Activated naive CD4-positive, alpha-beta T cell (primary cell): Measurements from ENCODE around the gene TJP2.

Source experiments
- DNase-seq, 4 experiments: peaks; one replicate each; lab custom pipeline; 2025; lab: John Stamatoyannopoulos, UW

Gene TJP2

GRCh38 chr9:69173891-69174615 is at the start of gene TJP2:
Gene TJP2 (plus strand): TSS chr9:69174277. CDS start chr9:69174373, 96 bp downstream.
- DNase-seq: no peak

DNA sequence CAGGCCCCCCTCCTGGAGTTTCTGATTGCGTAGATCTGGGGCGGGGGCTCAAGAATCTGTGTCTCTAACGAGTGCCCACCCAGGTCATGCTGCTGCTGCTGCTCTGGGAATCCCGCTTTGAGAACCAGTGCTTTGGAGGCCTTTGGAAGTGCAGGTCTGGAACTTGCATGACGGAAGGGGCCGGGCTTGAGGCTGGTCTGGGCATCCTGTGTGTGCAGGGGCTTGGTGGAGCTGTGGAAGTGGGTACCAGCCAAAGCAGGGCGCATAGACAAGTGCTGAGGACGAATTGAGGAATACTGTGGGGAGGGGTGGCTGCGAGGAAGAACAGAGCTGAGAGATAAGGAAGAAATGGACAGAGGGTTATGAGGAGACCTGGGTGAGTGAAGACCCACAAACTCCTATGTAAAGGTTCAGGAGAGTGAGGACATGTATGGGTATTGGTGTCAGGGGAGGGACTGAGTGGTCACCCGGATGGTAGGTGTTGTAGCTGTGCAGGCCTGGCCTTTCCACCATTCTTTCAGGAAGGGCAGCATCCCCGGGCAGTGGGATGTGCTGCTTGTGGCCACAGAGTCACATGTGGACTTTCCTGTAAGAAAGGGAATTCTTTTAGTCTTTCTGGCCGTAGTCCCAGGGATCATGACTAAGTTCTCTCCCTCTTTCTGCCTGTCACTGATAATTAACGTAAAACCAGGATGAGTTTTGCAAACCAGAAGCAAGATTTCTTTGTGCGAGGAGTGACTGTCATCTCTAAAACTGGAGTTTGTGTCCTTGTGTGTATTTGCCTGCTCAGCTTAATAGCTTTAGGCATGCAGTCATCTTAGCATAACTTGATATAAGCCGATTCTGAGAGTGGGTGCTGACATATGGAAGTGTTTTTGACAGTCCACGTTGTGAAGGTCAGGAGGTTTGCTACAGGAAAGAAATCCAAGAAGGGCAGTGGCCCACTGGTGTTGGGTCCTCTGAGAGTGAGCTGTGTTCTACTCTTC is 43.3 kb upstream of the TJP2 start:
- DNase-seq: no peak

- DNase-seq: no peak
Measured at GRCh38 chr9:69131682-69132081, 42.4 kb upstream of the TJP2 start.

GRCh38 chr9:69132361-69132760 is 41.7 kb upstream of the TJP2 start:
- no peak for DNase-seq

DNA sequence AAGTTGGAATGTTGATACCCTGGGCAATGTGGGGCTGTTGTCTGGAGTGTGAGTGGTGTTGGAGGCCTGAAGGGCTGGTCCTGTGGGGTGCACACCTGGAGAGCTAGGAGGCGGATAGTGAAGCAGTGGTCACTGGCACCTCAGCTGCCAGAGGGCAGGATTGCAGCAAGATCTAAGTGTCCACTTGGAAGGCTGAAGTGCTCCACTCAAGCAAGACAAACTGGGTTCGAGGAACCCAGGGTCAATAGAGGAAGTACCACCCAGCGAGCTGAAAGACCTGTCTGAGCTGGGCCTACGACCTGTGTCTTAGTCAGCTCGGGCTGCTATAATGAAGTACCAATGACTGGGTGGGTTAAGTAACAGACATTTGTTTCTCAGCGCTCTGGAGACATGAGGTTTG is 39.7 kb upstream of the TJP2 start:
- DNase-seq: no peak

GRCh38 chr9:69136185-69136584 is 37.9 kb upstream of the TJP2 start:
- no peak for DNase-seq

DNA sequence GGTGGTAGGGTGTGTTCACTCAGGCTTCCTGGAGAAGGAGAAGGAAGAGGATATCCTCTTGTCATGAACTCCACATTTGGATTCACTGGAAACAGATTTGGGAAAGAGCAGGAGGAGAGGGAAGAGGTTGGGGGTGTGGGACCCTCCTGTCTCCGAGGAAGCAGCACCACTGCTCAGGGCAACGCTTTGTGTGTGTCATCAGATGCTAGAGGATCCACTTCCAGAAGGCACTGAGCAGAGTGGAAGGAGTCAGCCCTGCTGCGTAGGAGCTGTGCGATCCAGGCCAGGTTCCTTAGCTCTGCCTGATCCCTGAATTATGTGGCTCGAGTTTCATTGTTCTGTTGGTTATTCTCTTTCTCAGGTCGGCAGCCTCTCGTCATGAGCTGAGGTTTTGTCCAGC is 37.3 kb upstream of the TJP2 start:
- DNase-seq: no peak

DNA sequence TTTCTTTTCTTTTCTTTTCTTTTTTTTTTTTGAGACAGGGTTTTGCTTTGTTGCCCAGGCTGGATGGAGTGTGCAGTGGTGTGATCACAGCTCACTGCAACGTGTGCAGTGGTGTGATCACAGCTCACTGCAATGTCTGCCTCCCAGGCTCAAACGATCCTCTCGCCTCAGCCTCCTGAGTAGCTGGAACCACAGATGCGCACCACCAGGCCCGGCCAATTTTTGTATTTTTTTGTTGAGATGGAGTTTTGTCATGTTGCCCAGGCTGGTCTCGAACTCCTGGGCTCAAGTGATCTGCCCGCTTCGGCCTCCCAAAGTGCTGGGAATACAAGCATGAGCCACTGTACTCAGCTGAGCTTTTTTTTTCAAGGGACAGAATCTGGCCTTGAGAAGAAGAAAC is 36.8 kb upstream of the TJP2 start:
- no peak for DNase-seq

GRCh38 chr9:69139596-69139995 is 34.5 kb upstream of the TJP2 start:
- DNase-seq: no peak

- DNase-seq: no peak
Measured at GRCh38 chr9:69140123-69140735, 33.8 kb upstream of the TJP2 start.

GRCh38 chr9:69141851-69142250 is 32.2 kb upstream of the TJP2 start:
- DNase-seq: no peak

DNA sequence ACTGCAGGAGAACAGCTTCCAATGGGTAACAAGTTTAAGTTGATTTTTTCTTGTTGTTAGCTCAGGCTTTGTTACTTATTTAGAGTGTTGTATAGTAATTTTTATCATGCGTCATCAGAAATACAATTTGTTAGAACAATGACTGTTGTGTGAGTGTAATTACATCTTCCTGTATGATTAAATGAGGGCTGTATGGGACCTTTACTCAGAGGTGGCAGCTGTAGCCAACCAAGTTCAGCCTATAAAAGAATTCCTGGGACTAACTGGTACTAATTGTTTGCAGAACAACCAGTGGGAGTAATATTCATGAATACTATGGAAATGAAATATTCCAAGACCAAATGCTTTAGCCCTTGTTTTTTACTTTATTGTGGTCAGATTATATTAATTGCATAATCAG is 30.8 kb upstream of the TJP2 start:
- no peak for DNase-seq

DNA sequence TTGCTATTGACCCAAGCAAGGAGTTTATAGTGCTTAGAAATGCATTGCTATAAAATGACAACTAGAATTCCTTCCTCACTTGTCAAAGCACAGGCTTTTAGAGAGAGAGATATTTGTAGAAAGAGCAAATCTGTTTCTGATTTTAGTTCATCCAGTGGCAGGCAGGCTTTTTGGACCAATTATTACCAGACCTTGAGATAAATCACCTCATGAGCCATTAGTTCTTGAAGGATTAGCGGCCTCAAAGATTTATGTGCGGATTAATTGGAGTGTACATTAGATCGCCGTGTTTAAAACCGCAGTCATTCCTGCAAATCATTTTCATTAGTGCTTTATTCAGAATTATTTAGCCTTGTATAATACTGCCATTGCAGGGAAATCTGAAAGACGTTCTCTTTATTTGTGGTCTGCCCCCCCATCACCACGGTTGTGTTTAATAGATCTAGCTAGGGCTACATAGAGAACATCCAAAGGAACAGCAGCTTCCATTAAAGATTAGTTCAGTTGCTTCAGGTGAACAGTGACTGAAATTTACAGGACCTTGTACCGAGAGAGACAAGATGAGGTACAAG is 28.8 kb upstream of the TJP2 start:
- DNase-seq: no peak

- no peak for DNase-seq
Measured at GRCh38 chr9:69147041-69147834, 26.8 kb upstream of the TJP2 start.

DNA sequence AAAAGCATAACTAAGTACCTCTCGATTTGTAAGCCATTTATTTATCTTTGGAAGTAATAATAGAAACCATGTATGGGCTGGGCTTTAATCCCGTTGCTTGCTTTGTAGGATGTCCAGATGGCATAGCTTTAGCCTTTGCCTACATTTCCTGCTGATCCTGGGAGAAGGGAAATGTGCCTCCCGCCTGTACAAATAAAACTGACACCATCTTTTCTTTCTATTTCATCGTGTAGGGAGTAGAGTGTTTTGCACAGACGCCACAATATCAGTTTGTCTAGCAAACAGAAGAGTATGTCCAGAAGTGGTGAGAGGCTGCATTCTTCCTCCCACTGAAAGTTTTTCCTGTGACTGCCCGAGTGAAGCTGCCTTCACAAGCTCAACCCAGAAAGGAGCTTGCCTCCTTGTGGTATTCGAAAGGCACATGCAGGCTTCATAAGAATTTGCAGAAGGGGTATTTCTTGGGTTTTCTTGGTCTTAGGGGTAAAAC is 24.7 kb upstream of the TJP2 start:
- no peak for DNase-seq

- DNase-seq: no peak
Measured at GRCh38 chr9:69151506-69151905, 22.6 kb upstream of the TJP2 start.

GRCh38 chr9:69153707-69154521 is 20.2 kb upstream of the TJP2 start:
- DNase-seq: no peak

DNA sequence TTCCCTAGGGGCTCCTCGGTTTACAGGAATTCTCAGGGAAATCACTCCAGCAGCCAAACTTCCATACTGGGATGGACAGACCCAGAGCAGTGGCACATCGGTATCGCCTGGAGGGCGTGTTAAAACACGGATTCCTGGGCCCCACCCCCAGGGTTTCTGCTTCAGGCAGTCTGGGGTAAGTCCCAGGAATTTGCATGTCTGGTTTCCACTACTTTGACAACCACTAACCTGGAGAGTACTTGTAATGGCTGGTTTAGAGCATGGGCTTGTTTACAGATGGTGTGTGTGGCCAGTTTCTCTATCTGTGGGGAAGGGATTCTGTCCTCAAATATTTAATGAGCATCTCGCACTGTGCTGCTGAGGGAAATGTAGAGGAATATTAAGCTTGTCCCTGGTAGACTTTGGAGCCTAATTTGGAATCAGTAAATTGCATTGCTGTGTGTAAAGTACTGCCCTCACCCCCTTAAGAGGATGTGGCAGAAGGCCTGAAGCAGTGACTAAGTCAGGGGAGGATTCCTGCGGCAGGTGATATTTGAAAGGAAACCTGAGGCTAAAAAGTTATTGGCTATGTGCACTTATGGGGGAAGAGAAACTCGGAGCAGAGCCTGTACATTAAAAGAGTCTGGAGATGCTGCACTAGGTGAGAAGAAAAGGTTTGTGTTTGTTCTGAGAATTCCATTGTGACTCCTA is 18.6 kb upstream of the TJP2 start:
- DNase-seq: no peak

GRCh38 chr9:69157751-69158466 is 16.2 kb upstream of the TJP2 start:
- DNase-seq: no peak
